H1 (cell line): ENCODE results near the gene RASAL2. TPM values are rescaled to one million over a fixed set of nuclear protein-coding genes. Genes with fewer than 3 reads are reported as not detected.
A peak's percentile ranks its signal among the peaks of the same experiment; 100 is the strongest.

Source experiments
- CTCF ChIA-PET: fragments of 300-600 bp; sonication (Branson Sonifier 250); formaldehyde crosslinking; loops from one replicate; lab custom pipeline; 2021; ENCODE audit not compliant: partially characterized antibody; lab: Charles Lee
- POLR2A ChIA-PET: fragments of 300-600 bp; sonication (Branson Sonifier 250); formaldehyde crosslinking; loops from one replicate; lab custom pipeline; 2021; ENCODE audit warnings: inconsistent platforms; ENCODE audit not compliant: partially characterized antibody; lab: Charles Lee
- DNase-seq, 2 experiments: peaks; one replicate each; pipeline versions ENCODE4 v3.0.0 to v3.0.0-alpha.2; 2010 to 2022; ENCODE audit warnings: low spot score in 2 of 2, low read depth in 1 of 2, mixed read lengths in 1 of 2
- FAIRE-seq: peaks from 2 replicates; lab custom pipeline; 2011; peaks lifted over from hg19 to GRCh38; lab: Jason Lieb, UNC
- H2AFZ ChIP-seq: 2 replicates; pipeline ENCODE4 v1.8.1; 2012; ENCODE audit warnings: low read length, inconsistent platforms
- H2AK5ac ChIP-seq: 2 replicates; pipeline ENCODE4 v1.6.1; 2013; ENCODE audit warnings: low read depth, low read length
- H2BK120ac ChIP-seq: replicated peaks from 2 replicates; pipeline ENCODE3; 2013; ENCODE audit warnings: low read depth, low read length, inconsistent platforms
- H2BK12ac ChIP-seq: 2 replicates; pipeline ENCODE4 v1.6.1; 2013; ENCODE audit warnings: low read depth, low read length
- H2BK15ac ChIP-seq: 2 replicates; pipeline ENCODE4 v1.6.1; 2013; ENCODE audit warnings: low read length
- H2BK20ac ChIP-seq: 2 replicates; pipeline ENCODE4 v1.6.1; 2013; ENCODE audit warnings: low read length
- H2BK5ac ChIP-seq: 2 replicates; pipeline ENCODE4 v1.6.1; 2013; ENCODE audit warnings: low read depth, low read length
- H3K14ac ChIP-seq: 2 replicates; pipeline ENCODE4 v1.6.1; 2013; ENCODE audit warnings: inconsistent platforms; ENCODE audit not compliant: insufficient read length
- H3K18ac ChIP-seq: 2 replicates; pipeline ENCODE4 v1.6.1; 2013; ENCODE audit warnings: low read length; ENCODE audit errors: extremely low read depth
- H3K23ac ChIP-seq: 2 replicates; pipeline ENCODE4 v1.6.1; 2013; ENCODE audit warnings: inconsistent platforms; ENCODE audit not compliant: insufficient read length
- H3K23me2 ChIP-seq: 2 replicates; pipeline ENCODE4 v1.6.1; 2013; ENCODE audit warnings: low read depth, low read length
- H3K27ac ChIP-seq: 2 replicates; pipeline ENCODE4 v1.6.1; 2011; ENCODE audit warnings: low read depth, low read length, inconsistent platforms
- H3K27me3 ChIP-seq, 4 experiments: replicated peaks in 1 of 4; 1 replicate in 1 of 4; 2 replicates in 3 of 4; pipeline versions ENCODE4 v1.6.1 to v1.8.1; 2011 to 2013; ENCODE audit warnings: low read length in 3 of 4, mild to moderate bottlenecking in 3 of 4, inconsistent platforms in 2 of 4, mixed read lengths in 2 of 4, moderate library complexity in 1 of 4; ENCODE audit not compliant: control insufficient read depth in 3 of 4, insufficient read depth in 3 of 4; ENCODE audit errors: extremely low read depth in 1 of 4
- H3K36me3 ChIP-seq, 4 experiments: 2 replicates each; pipeline versions ENCODE4 v1.6.1 to v1.8.1; 2011 to 2013; ENCODE audit warnings: mild to moderate bottlenecking in 4 of 4, low read length in 3 of 4, moderate library complexity in 2 of 4, control low read depth in 1 of 4, inconsistent platforms in 1 of 4; ENCODE audit not compliant: insufficient read depth in 4 of 4, control insufficient read depth in 2 of 4
- H3K4ac ChIP-seq: replicated peaks from 2 replicates; pipeline ENCODE3; 2013; ENCODE audit warnings: low read length, low read depth, mixed read lengths, inconsistent platforms; ENCODE audit not compliant: insufficient read length
- H3K4me1 ChIP-seq, 4 experiments: replicated peaks in 1 of 4; 1 replicate in 1 of 4; 2 replicates in 3 of 4; pipeline versions ENCODE4 v1.6.1 to v1.8.1; 2011 to 2013; ENCODE audit warnings: low read length in 3 of 4, inconsistent platforms in 2 of 4, mixed read lengths in 1 of 4; ENCODE audit not compliant: insufficient read depth in 4 of 4, control insufficient read depth in 3 of 4
- H3K4me2 ChIP-seq, 2 experiments: 2 replicates each; pipeline versions ENCODE4 v1.6.1 to v1.8.1; 2011 to 2013; ENCODE audit warnings: low read depth in 2 of 2, low read length in 2 of 2, control low read depth in 1 of 2, inconsistent platforms in 1 of 2, mild to moderate bottlenecking in 1 of 2; ENCODE audit not compliant: insufficient read depth in 1 of 2
- H3K4me3 ChIP-seq, 4 experiments: fragments of 200-600, 300-600 bp in 1 of 4; sonication (generic), shearing (Covaris generic), sonication (Bioruptor Twin) in 1 of 4; 2 replicates each; pipeline versions ENCODE4 v1.5.1 to v1.8.1; 2011 to 2016; ENCODE audit warnings: low read length in 4 of 4, low read depth in 3 of 4, control low read depth in 2 of 4, inconsistent platforms in 2 of 4, mild to moderate bottlenecking in 2 of 4, mixed read lengths in 1 of 4, moderate library complexity in 1 of 4; ENCODE audit not compliant: insufficient read depth in 2 of 4; ENCODE audit errors: extremely low read depth in 1 of 4
- H3K56ac ChIP-seq: replicated peaks from 2 replicates; pipeline ENCODE3; 2013; ENCODE audit warnings: low read depth, mild to moderate bottlenecking, mixed read lengths, low read length, inconsistent platforms; ENCODE audit not compliant: insufficient read length
- H3K79me1 ChIP-seq: 2 replicates; pipeline ENCODE4 v1.6.1; 2013; ENCODE audit warnings: low read depth, low read length, control low read depth
- H3K79me2 ChIP-seq, 2 experiments: 2 replicates each; pipeline versions ENCODE4 v1.6.1 to v1.8.1; 2012 to 2013; ENCODE audit warnings: low read length in 2 of 2, mild to moderate bottlenecking in 2 of 2, inconsistent platforms in 1 of 2; ENCODE audit not compliant: insufficient read depth in 2 of 2, control insufficient read depth in 1 of 2
- H3K9ac ChIP-seq, 4 experiments: replicated peaks in 1 of 4; 1 replicate in 1 of 4; 2 replicates in 3 of 4; pipeline versions ENCODE4 v1.6.1 to v1.8.1; 2011 to 2013; ENCODE audit warnings: low read depth in 3 of 4, low read length in 3 of 4, control low read depth in 2 of 4, mild to moderate bottlenecking in 2 of 4, moderate library complexity in 2 of 4, inconsistent platforms in 1 of 4; ENCODE audit errors: extremely low read depth in 1 of 4
- H3K9me3 ChIP-seq, 2 experiments: 2 replicates each; pipeline versions ENCODE4 v1.6.1 to v1.8.1; 2012 to 2013; ENCODE audit warnings: mild to moderate bottlenecking in 2 of 2, moderate library complexity in 2 of 2, control low read depth in 1 of 2, inconsistent platforms in 1 of 2, low read depth in 1 of 2, low read length in 1 of 2, mixed read lengths in 1 of 2; ENCODE audit not compliant: insufficient read depth in 2 of 2
- H4K20me1 ChIP-seq, 2 experiments: replicated peaks in 1 of 2; 2 replicates each; pipeline versions ENCODE3 to v1.8.1; 2011 to 2013; ENCODE audit warnings: inconsistent platforms in 2 of 2, low read length in 2 of 2, mild to moderate bottlenecking in 1 of 2; ENCODE audit not compliant: insufficient read depth in 2 of 2, control insufficient read depth in 1 of 2
- H4K5ac ChIP-seq: 2 replicates; pipeline ENCODE4 v1.6.1; 2013; ENCODE audit warnings: low read length, low read depth, mixed read lengths, inconsistent platforms; ENCODE audit not compliant: insufficient read length
- H4K8ac ChIP-seq: 2 replicates; pipeline ENCODE4 v1.8.0; 2013; ENCODE audit warnings: mild to moderate bottlenecking, moderate library complexity, low read length, inconsistent platforms; ENCODE audit not compliant: insufficient read depth; ENCODE audit errors: extremely low read depth
- H4K91ac ChIP-seq: replicated peaks from 2 replicates; pipeline ENCODE3; 2013; ENCODE audit warnings: low read length, mixed read lengths, inconsistent platforms; ENCODE audit not compliant: insufficient read length
- BRCA1 ChIP-seq: IDR thresholded peaks from 2 replicates; pipeline ENCODE4 v1.6.1; 2012; ENCODE audit warnings: low read depth, low read length, improper control_type of control experiment
- CREB1 ChIP-seq: IDR thresholded peaks from 2 replicates; pipeline ENCODE4 v1.6.1; 2012; ENCODE audit warnings: inconsistent platforms
- HDAC6 ChIP-seq: IDR thresholded peaks from one replicate; pipeline ENCODE4 v1.7.1; 2012; ENCODE audit warnings: low read depth, mild to moderate bottlenecking, inconsistent platforms, low read length, moderate library complexity
- KDM1A ChIP-seq: fragments of 200-600, 300-600 bp; sonication (generic); IDR thresholded peaks from 2 replicates; pipeline ENCODE4 v1.7.1; 2016; ENCODE audit warnings: mild to moderate bottlenecking, low read length, borderline replicate concordance
- POU5F1 ChIP-seq: IDR thresholded peaks from 2 replicates; pipeline ENCODE4 v1.6.1; 2011; ENCODE audit warnings: low read depth, mild to moderate bottlenecking, low read length, moderate library complexity
- RNF2 ChIP-seq: fragments of 200-900, 300-1000 bp; sonication (generic); IDR thresholded peaks from 2 replicates; pipeline ENCODE4 v1.7.1; 2016; ENCODE audit warnings: borderline replicate concordance, low read depth, mild to moderate bottlenecking, antibody characterized with exemption, low read length; ENCODE audit not compliant: poor library complexity, severe bottlenecking; ENCODE audit errors: missing control alignments
- SIRT6 ChIP-seq: IDR thresholded peaks from one replicate; pipeline ENCODE4 v1.7.1; 2012; ENCODE audit warnings: low read length, inconsistent platforms
- TBP ChIP-seq: IDR thresholded peaks from 2 replicates; pipeline ENCODE4 v1.6.1; 2011; ENCODE audit warnings: low read depth, low read length, improper control_type of control experiment
- YY1 ChIP-seq: IDR thresholded peaks from 2 replicates; pipeline ENCODE4 v1.6.1; 2011; ENCODE audit warnings: low read depth, mild to moderate bottlenecking, low read length
- ZNF274 ChIP-seq: IDR thresholded peaks from 2 replicates; pipeline ENCODE4 v1.7.0; 2012; ENCODE audit warnings: low read length, borderline replicate concordance; ENCODE audit errors: extremely low read depth
- WGBS, 2 experiments: shearing (Covaris generic) in 1 of 2; methylation state at CpG; one replicate each; pipeline versions ENCODE4 v1.1.6 to v1.1.7; 2013 to 2015; ENCODE audit warnings: low lambda C conversion rate in 2 of 2, mixed read lengths in 2 of 2, inconsistent platforms in 1 of 2, low coverage in 1 of 2, missing lambda C conversion rate in 1 of 2; ENCODE audit not compliant: insufficient replicate concordance in 2 of 2, insufficient coverage in 1 of 2, insufficient read length in 1 of 2; ENCODE audit errors: extremely low coverage in 1 of 2, missing lambda C conversion rate in 1 of 2; 5-methylcytosine and 5-hydroxymethylcytosine counted together
- polyA plus RNA-seq, 7 experiments: library from polyadenylated mRNA; depleted of rRNA in 3 of 7; stranded (reverse) in 5 of 7; unstranded in 2 of 7; fragments of >200 nt in 5 of 7; fragments of 200-250 nt in 2 of 7; gene quantifications; 1 replicate in 5 of 7; 2 replicates in 1 of 7; 4 replicates in 1 of 7; pipeline versions ENCODE4 v1.2.1 to v1.2.3, GENCODE V29; 2011 to 2013; ENCODE audit warnings: missing spikeins in 2 of 7, mixed read lengths in 2 of 7
- total RNA-seq: library from RNA; stranded (reverse); fragmentation: NEBNext Ultra II Directional; extraction: Animal tissue kit (Norgen Biotek cat#: 25700); gene quantifications from 2 replicates; pipeline ENCODE4 v1.2.1, GENCODE V29; 2021
- TF ChIP-seq, protein P1 (sequence below): IDR thresholded peaks from 2 replicates; pipeline ENCODE4 v1.6.1; 2012; ENCODE audit warnings: inconsistent platforms

Gene RASAL2
- total and polyA plus RNA-seq, 2 of the 8 experiments (the other 6 are each of a cell fraction or from before 2014, with no cell fraction given): 15.9 to 32.5 TPM

GRCh38 chr1:178057141-178057765 lies 36.7 kb upstream of the RASAL2 start:
- H3K9ac ChIP-seq: no peak overlapping the region
- H3K18ac ChIP-seq: no peak overlapping the region; the same call in 1 of the 2 replicates
- no peak overlapping the region for H2AFZ ChIP-seq
- ChIA-PET POLR2A (interaction anchor here (1.3 kb wide), 1 partner anchor 20 kb away, joined by 6 read pairs; no protein-coding TSS in a partner anchor), CTCF (interaction anchor here (1.3 to 4.0 kb wide), 10 partner anchors 10 to 416 kb away, joined by 3 to 30 read pairs (median 4); no protein-coding TSS in a partner anchor)
- no peak overlapping the region for H2BK12ac ChIP-seq
- no peak overlapping the region for H4K91ac ChIP-seq
- 81% methylated on average over 11 of the region's 11 CpGs; no CpG with 5 or more reads in 1 of the 2 experiments for WGBS, 2 experiments
- no peak overlapping the region for H3K27ac ChIP-seq
- no peak overlapping the region for H3K14ac ChIP-seq
- H3K27me3 ChIP-seq: no peaks in the 10 kb centered on the region
- no peak for DNase-seq
- H3K4me3 ChIP-seq: no peak overlapping the region
- no peak overlapping the region for H2BK120ac ChIP-seq
- no peak overlapping the region for H4K5ac ChIP-seq
- H2AK5ac ChIP-seq: no peak overlapping the region
- peaks cover 8 to 33% (median 10%) of the 10 kb centered on the region in 4 experiments; a peak in 6 of 7 replicates for H3K4me1 ChIP-seq
- no peaks in the 10 kb centered on the region for H3K36me3 ChIP-seq
- TF ChIP-seq, protein P1, sequence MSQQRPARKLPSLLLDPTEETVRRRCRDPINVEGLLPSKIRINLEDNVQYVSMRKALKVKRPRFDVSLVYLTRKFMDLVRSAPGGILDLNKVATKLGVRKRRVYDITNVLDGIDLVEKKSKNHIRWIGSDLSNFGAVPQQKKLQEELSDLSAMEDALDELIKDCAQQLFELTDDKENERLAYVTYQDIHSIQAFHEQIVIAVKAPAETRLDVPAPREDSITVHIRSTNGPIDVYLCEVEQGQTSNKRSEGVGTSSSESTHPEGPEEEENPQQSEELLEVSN: 0 out of 2 replicates have a peak, but pooled peaks have one; percentile 50
- TF ChIP-seq POU5F1 (no peak), ZNF274 (no peak), RNF2 (no peak), HDAC6 (no peak), SIRT6 (no peak), BRCA1 (no peak), YY1 (peak; percentile 79), KDM1A (no peak), CREB1 (no peak), TBP (no peak)
- FAIRE-seq: no peak
- no peak overlapping the region for H3K56ac ChIP-seq
- no peak overlapping the region for H3K23ac ChIP-seq
- no peak overlapping the region for H2BK20ac ChIP-seq
- H3K79me1 ChIP-seq: no peaks in the 10 kb centered on the region
- H3K9me3 ChIP-seq: no peaks in the 10 kb centered on the region
- no peak overlapping the region for H4K8ac ChIP-seq
- no peaks in the 10 kb centered on the region for H4K20me1 ChIP-seq
- H3K4me2 ChIP-seq: no peak overlapping the region
- no peak overlapping the region for H3K4ac ChIP-seq
- H3K79me2 ChIP-seq: no peaks in the 10 kb centered on the region
- no peaks in the 10 kb centered on the region for H3K23me2 ChIP-seq
- no peak overlapping the region for H2BK5ac ChIP-seq
- no peak overlapping the region for H2BK15ac ChIP-seq
